ENCODE results near the gene METTL13.

METTL13 gene

DNA sequence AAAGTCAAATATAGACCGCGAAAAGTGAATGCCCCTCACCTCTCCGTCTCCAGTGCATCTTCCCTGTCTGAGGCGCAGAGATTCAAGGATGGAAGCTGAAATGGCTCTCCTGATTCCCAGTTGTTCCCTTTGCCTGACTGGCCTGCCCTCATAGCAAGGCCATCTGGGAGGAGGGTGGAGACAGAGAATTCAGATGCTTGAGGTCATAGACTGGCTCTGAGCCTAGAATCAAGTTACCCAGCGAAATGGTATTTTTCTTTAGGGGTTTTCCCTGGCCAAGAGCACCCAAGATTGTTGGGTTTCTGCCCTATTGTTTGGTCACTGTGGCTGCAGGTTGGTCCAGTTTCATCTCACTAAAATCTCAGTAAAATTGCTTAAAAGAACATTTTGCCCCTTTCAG, 7.2 kb downstream of the METTL13 start:
- H3K4me1 ChIP-seq (ENCODE audit: control insufficient read depth, insufficient read depth, low read length): no peaks in the 10 kb centered on the region
- H3K27ac ChIP-seq (ENCODE audit: extremely low read depth, low read depth, low read length): no peak overlapping the region
- no peaks in the 10 kb centered on the region for H3K9me3 ChIP-seq (ENCODE audit: control insufficient read depth, insufficient read depth, low read depth, low read length)
- no peak for TF ChIP-seq ZNF677 (tag by site-specific recombination; IDR thresholded peaks at IDR 0.05)
- no peak for TF ChIP-seq ZNF350 (tag by site-specific recombination; IDR thresholded peaks at IDR 0.05)
- TF ChIP-seq, protein P1, sequence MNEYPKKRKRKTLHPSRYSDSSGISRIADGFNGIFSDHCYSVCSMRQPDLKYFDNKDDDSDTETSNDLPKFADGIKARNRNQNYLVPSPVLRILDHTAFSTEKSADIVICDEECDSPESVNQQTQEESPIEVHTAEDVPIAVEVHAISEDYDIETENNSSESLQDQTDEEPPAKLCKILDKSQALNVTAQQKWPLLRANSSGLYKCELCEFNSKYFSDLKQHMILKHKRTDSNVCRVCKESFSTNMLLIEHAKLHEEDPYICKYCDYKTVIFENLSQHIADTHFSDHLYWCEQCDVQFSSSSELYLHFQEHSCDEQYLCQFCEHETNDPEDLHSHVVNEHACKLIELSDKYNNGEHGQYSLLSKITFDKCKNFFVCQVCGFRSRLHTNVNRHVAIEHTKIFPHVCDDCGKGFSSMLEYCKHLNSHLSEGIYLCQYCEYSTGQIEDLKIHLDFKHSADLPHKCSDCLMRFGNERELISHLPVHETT (tag by site-specific recombination; IDR thresholded peaks at IDR 0.05): no peak
- TF ChIP-seq ZNF138 (tag by site-specific recombination; IDR thresholded peaks at IDR 0.05; ENCODE audit: borderline replicate concordance): no peak
- TF ChIP-seq, protein P2, sequence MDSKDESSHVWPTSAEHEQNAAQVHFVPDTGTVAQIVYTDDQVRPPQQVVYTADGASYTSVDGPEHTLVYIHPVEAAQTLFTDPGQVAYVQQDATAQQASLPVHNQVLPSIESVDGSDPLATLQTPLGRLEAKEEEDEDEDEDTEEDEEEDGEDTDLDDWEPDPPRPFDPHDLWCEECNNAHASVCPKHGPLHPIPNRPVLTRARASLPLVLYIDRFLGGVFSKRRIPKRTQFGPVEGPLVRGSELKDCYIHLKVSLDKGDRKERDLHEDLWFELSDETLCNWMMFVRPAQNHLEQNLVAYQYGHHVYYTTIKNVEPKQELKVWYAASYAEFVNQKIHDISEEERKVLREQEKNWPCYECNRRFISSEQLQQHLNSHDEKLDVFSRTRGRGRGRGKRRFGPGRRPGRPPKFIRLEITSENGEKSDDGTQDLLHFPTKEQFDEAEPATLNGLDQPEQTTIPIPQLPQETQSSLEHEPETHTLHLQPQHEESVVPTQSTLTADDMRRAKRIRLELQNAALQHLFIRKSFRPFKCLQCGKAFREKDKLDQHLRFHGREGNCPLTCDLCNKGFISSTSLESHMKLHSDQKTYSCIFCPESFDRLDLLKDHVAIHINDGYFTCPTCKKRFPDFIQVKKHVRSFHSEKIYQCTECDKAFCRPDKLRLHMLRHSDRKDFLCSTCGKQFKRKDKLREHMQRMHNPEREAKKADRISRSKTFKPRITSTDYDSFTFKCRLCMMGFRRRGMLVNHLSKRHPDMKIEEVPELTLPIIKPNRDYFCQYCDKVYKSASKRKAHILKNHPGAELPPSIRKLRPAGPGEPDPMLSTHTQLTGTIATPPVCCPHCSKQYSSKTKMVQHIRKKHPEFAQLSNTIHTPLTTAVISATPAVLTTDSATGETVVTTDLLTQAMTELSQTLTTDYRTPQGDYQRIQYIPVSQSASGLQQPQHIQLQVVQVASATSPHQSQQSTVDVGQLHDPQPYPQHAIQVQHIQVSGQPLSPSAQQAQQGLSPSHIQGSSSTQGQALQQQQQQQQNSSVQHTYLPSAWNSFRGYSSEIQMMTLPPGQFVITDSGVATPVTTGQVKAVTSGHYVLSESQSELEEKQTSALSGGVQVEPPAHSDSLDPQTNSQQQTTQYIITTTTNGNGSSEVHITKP (tag by site-specific recombination; IDR thresholded peaks at IDR 0.05): no peak
- TF ChIP-seq ZIC2 (tag by site-specific recombination; IDR thresholded peaks at IDR 0.05): no peak
- no peak for TF ChIP-seq ZNF610 (tag by site-specific recombination; IDR thresholded peaks at IDR 0.05; ENCODE audit: borderline replicate concordance)
- no peak for TF ChIP-seq ZNF23 (tag by site-specific recombination; IDR thresholded peaks at IDR 0.05; ENCODE audit: borderline replicate concordance)
- no peak for TF ChIP-seq BCL6B (tag by site-specific recombination; IDR thresholded peaks at IDR 0.05)
- no peak for TF ChIP-seq ZNF416 (tag by site-specific recombination; IDR thresholded peaks at IDR 0.05)
- TF ChIP-seq ZNF341 (tag by site-specific recombination; IDR thresholded peaks at IDR 0.05; ENCODE audit: low read depth): no peak
- ChIA-PET CTCF (interaction anchor here (1.4 kb wide), 1 partner anchor 13 kb away, joined by 4 read pairs; no protein-coding TSS in a partner anchor), POLR2A (no interaction called here)
- H3K36me3 ChIP-seq (ENCODE audit: control insufficient read depth in 2 of 2, insufficient read depth in 1 of 2, low read length in 2 of 2): peaks cover 13 to 100% of the 10 kb centered on the region in 2 experiments
- H3K4me3 ChIP-seq (ENCODE audit: low read depth, low read length): no peak overlapping the region

DNA sequence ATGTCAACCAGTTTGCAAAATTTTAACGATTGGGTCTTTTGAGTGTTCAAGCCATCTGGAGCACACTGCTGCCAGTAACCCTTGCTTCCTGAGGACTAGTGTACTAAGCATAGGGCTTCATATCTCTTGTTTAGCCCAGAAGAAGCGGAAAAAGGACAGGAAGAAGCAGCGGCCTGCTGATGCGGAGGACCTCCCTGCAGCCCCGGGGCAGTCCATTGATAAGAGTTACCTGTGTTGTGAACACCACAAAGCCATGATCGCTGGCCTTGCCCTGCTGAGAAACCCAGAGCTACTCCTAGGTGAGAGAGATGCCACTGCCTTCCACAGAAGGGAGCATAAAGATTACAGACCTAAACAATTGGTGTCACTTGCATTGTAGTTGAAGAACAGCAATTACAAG, 8.9 kb downstream of the METTL13 start:
- TF ChIP-seq ZNF133 (tag by site-specific recombination; IDR thresholded peaks at IDR 0.05) (no peak), ZNF10 (tag by site-specific recombination; IDR thresholded peaks at IDR 0.05) (no peak), ZNF146 (tag by site-specific recombination; IDR thresholded peaks at IDR 0.05) (no peak), ZNF660 (tag by site-specific recombination; IDR thresholded peaks at IDR 0.05) (no peak), ZNF768 (tag by site-specific recombination; IDR thresholded peaks at IDR 0.05) (no peak), ZNF596 (tag by site-specific recombination; IDR thresholded peaks at IDR 0.05) (no peak), ZNF138 (tag by site-specific recombination; IDR thresholded peaks at IDR 0.05; ENCODE audit: borderline replicate concordance) (no peak), ZNF280D (tag by site-specific recombination; IDR thresholded peaks at IDR 0.05) (no peak)
- no peak overlapping the region for H3K4me3 ChIP-seq (ENCODE audit: low read depth, low read length)
- no peak overlapping the region for H3K27ac ChIP-seq (ENCODE audit: extremely low read depth, low read depth, low read length)
- no peaks in the 10 kb centered on the region for H3K4me1 ChIP-seq (ENCODE audit: control insufficient read depth, insufficient read depth, low read length)
- no peaks in the 10 kb centered on the region for H3K9me3 ChIP-seq (ENCODE audit: control insufficient read depth, insufficient read depth, low read depth, low read length)
- peaks cover 19 to 100% of the 10 kb centered on the region in 2 experiments for H3K36me3 ChIP-seq (ENCODE audit: control insufficient read depth in 2 of 2, insufficient read depth in 1 of 2, low read length in 2 of 2)
- CTCF ChIA-PET: no interaction called here
- POLR2A ChIA-PET: interaction anchor here (1.2 kb wide), 1 partner anchor 8 kb away, joined by 3 read pairs; no protein-coding TSS in a partner anchor

All from HEK293 (cell line).